C4-2B (cell line): ENCODE data around the gene GCNT2.

ENCODE experiments used
- CTCF ChIP-seq: fragments of 450-650 bp; conservative IDR thresholded peaks from 2 replicates; pipeline ENCODE4 v1.5.1; 2017; ENCODE audit warnings: mild to moderate bottlenecking
- ZFX ChIP-seq: fragments of 450-650 bp; IDR thresholded peaks from 2 replicates; pipeline ENCODE4 v1.6.1; 2017

GRCh38 chr6:10510592-10511367, 10.4 kb upstream of the GCNT2 start:
- TF ChIP-seq CTCF (peak; percentile 92), ZFX (no peak)
